GM12878 (cell line): ENCODE data around the gene GTF2IRD1. TPM values are rescaled to one million over a fixed set of nuclear protein-coding genes. Genes with fewer than 3 reads are reported as not detected.

Experiments
- CHD1 ChIP-seq: IDR thresholded peaks from 2 replicates; pipeline ENCODE4 v1.6.1; 2012; ENCODE audit warnings: low read depth, low read length, improper control_type of control experiment
- DPF2 ChIP-seq: fragments of 450-650 bp; IDR thresholded peaks from 2 replicates; pipeline ENCODE4 v1.6.1; 2017; ENCODE audit warnings: mild to moderate bottlenecking
- EED ChIP-seq: sonication (generic); IDR thresholded peaks from 2 replicates; pipeline ENCODE4 v1.6.1; 2016; ENCODE audit warnings: antibody characterized with exemption, low read depth
- MEF2B ChIP-seq: fragments of 450-650 bp; IDR thresholded peaks from 2 replicates; pipeline ENCODE4 v1.6.1; 2018; ENCODE audit warnings: mild to moderate bottlenecking, moderate library complexity; ENCODE audit not compliant: partially characterized antibody, poor library complexity, severe bottlenecking
- SIX5 ChIP-seq: IDR thresholded peaks from 2 replicates; pipeline ENCODE4 v1.6.1; 2011; ENCODE audit warnings: mild to moderate bottlenecking, low read depth, low read length, moderate library complexity; ENCODE audit not compliant: severe bottlenecking
- SMAD1 ChIP-seq: fragments of 450-650 bp; IDR thresholded peaks from 2 replicates; pipeline ENCODE4 v1.6.1; 2018; ENCODE audit warnings: mild to moderate bottlenecking, low read depth; ENCODE audit not compliant: partially characterized antibody
- SP1 ChIP-seq: IDR thresholded peaks from one replicate; pipeline ENCODE4 v1.6.1; 2011; ENCODE audit warnings: low read depth, low read length
- TCF12 ChIP-seq: IDR thresholded peaks from 2 replicates; pipeline ENCODE4 v1.6.1; 2011; ENCODE audit warnings: low read depth, mild to moderate bottlenecking, low read length
- polyA plus RNA-seq, 11 experiments: library from polyadenylated mRNA; depleted of rRNA in 4 of 11; unstranded in 6 of 11; stranded (reverse) in 5 of 11; fragments of >200 nt; fragmentation: Nextera tagmentation in 4 of 11; fragmentation: Illumina TruSeq in 1 of 11; extraction: Ambion mirVana in 4 of 11; extraction: Trizol in 1 of 11; gene quantifications; 1 replicate in 1 of 11; 2 replicates in 10 of 11; pipeline versions ENCODE4 v1.2.1 to v1.2.3, GENCODE V29; 2011 to 2016; ENCODE audit warnings: inconsistent platforms in 2 of 11, missing spikeins in 2 of 11, low read depth in 1 of 11
- total RNA-seq, 4 experiments: library from RNA; depleted of rRNA in 3 of 4; stranded (reverse); fragments of >200 nt in 3 of 4; fragmentation: Illumina TruSeq in 1 of 4; extraction: Trizol in 1 of 4; gene quantifications; 2 replicates each; pipeline versions ENCODE4 v1.2.1 to v1.2.3, GENCODE V29; 2013 to 2021
- TF ChIP-seq, protein P1 (sequence below): fragments of 150-350 bp; IDR thresholded peaks from 2 replicates; pipeline ENCODE4 v1.6.1; 2016; ENCODE audit warnings: low read depth, low read length
- TF ChIP-seq, protein P2 (sequence below): IDR thresholded peaks from 2 replicates; pipeline ENCODE4 v1.6.1; 2012; ENCODE audit warnings: low read length, inconsistent platforms
- TF ChIP-seq, protein P3 (sequence below): IDR thresholded peaks from 2 replicates; pipeline ENCODE4 v1.6.1; 2011; ENCODE audit warnings: borderline replicate concordance, low read depth, mild to moderate bottlenecking, moderate library complexity, mixed read lengths, low read length; ENCODE audit not compliant: insufficient read depth; ENCODE audit errors: extremely low read length

The GTF2IRD1 gene
- total and polyA plus RNA-seq, 10 of the 15 experiments (the other 5 are each of a cell fraction or from before 2014, with no cell fraction given): 0.48 to 3.0 (median 1.3) TPM

DNA sequence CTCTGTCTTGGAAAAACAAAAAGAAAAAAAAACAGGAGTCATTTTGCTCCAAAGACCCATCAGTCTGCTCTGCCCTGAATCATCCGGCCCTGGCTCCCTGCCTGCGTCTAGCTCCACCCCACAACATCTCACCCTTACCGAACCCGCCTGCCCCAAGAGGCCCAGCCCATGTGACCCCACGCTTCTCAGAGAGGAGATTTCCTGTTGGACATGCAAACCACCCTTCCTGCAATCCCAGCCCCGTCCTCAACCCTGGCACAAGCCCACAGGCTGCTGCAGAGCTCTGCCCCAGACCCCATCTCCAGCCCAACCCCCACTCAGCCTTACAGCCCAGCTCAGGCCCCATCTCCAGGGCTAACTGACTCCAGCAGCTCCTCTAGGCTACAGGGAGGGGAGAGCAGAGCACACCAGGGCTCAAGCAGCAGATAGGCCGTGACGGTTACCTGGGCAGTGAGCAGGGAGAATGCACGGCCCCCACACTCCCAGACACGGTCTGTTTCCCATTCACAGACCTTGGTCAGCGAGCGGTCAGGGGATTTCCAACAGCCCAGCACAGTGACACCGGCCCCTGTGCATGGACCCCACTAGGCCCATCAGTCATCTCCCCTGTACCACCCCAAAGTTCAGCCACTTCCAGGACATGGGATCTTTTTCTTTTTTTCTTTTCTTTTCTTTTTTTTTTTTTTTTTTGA is 133.9 kb downstream of the GTF2IRD1 start (continued):
- TF ChIP-seq MEF2B (peak; percentile 82), CHD1 (no peak), EED (0 out of 2 replicates have a peak, but pooled peaks have one; percentile 65), SP1 (peak; percentile 17), SIX5 (no peak), DPF2 (0 out of 2 replicates have a peak, but pooled peaks have one; percentile 70), TCF12 (peak; percentile 46; the same call in 1 of the 2 replicates), SMAD1 (no peak)
- TF ChIP-seq, protein P1, sequence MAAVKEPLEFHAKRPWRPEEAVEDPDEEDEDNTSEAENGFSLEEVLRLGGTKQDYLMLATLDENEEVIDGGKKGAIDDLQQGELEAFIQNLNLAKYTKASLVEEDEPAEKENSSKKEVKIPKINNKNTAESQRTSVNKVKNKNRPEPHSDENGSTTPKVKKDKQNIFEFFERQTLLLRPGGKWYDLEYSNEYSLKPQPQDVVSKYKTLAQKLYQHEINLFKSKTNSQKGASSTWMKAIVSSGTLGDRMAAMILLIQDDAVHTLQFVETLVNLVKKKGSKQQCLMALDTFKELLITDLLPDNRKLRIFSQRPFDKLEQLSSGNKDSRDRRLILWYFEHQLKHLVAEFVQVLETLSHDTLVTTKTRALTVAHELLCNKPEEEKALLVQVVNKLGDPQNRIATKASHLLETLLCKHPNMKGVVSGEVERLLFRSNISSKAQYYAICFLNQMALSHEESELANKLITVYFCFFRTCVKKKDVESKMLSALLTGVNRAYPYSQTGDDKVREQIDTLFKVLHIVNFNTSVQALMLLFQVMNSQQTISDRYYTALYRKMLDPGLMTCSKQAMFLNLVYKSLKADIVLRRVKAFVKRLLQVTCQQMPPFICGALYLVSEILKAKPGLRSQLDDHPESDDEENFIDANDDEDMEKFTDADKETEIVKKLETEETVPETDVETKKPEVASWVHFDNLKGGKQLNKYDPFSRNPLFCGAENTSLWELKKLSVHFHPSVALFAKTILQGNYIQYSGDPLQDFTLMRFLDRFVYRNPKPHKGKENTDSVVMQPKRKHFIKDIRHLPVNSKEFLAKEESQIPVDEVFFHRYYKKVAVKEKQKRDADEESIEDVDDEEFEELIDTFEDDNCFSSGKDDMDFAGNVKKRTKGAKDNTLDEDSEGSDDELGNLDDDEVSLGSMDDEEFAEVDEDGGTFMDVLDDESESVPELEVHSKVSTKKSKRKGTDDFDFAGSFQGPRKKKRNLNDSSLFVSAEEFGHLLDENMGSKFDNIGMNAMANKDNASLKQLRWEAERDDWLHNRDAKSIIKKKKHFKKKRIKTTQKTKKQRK: no peak
- TF ChIP-seq, protein P2, sequence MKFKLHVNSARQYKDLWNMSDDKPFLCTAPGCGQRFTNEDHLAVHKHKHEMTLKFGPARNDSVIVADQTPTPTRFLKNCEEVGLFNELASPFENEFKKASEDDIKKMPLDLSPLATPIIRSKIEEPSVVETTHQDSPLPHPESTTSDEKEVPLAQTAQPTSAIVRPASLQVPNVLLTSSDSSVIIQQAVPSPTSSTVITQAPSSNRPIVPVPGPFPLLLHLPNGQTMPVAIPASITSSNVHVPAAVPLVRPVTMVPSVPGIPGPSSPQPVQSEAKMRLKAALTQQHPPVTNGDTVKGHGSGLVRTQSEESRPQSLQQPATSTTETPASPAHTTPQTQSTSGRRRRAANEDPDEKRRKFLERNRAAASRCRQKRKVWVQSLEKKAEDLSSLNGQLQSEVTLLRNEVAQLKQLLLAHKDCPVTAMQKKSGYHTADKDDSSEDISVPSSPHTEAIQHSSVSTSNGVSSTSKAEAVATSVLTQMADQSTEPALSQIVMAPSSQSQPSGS: no peak
- TF ChIP-seq, protein P3, sequence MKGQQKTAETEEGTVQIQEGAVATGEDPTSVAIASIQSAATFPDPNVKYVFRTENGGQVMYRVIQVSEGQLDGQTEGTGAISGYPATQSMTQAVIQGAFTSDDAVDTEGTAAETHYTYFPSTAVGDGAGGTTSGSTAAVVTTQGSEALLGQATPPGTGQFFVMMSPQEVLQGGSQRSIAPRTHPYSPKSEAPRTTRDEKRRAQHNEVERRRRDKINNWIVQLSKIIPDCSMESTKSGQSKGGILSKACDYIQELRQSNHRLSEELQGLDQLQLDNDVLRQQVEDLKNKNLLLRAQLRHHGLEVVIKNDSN: peak; percentile 79
